ENCODE results near the gene PCK2.

PCK2 gene

DNA sequence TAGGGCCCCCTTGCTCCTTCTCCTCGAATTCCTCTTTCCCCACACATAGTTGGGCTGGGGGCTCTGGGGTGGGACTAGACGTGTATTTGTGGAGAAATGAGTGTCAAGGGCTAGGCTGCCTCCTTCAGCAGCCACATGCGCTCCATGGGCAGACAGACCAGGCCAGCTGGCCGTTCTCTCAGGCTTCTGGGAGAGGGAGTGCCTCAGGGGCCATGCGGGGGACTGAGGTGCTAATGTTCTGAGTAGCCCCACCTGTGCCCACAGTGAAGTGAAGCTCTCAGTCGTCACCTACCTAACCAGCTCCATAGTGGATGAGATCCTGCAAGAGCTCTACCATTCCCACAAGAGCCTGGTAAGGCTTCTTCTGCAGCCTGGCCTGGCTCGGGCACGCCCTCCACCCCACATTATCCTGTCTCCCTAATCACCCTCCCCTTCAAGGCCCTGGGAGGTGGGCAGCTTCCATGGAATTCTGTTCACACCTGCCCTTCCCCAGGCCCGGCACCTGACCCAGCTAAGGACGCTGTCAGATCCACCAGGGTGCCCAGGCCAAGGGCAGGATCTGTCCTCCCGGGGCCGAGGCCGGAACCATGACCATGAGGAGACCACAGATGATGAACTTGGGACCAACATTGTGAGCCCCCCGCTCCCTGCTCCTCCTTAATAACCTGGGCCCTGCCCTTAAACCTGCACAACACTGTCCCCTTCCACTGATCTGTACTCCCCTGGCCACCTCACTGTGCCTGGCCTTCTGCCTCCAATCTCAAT lies 31.7 kb upstream of the PCK2 start:
- DNase-seq, result no peak

- DNase-seq, result no peak
These were observed 30.8 kb upstream of the PCK2 start for GRCh38 chr14:24063263-24063836.

DNA sequence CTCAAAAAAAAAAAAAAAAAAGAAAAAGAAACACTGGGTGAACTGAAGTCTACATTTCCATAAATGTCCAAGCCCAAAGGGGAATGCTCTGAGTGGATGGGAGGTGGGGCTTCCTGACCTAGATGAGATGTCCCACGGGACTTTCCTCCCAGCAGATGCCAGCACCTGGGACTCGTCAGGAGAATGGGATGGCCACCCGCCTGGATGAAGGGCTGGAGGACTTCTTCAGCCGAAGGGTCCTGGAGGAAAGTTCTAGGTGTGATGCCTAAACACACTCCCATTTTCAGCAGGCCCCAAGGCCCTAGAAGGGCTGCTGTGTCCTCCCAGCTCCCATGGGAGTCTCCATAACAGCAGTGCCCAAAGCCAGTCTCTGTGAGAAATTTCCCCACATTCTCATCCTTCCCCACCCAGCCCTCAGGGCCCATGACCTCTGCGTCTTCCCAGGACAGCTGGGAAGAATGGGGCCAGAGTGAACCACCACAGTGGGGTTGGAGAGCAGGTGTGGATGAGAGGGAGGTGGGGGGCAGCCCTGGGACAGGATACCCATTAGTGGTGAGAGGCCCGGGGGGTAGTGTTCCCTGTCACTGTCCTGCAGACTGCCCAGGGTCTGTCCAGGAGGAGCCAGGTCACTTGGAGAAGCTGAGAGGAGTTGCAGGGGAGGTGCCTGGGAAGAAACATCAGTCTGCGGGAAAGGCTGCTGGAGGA lies 29.9 kb upstream of the PCK2 start:
- no peak for DNase-seq

DNA sequence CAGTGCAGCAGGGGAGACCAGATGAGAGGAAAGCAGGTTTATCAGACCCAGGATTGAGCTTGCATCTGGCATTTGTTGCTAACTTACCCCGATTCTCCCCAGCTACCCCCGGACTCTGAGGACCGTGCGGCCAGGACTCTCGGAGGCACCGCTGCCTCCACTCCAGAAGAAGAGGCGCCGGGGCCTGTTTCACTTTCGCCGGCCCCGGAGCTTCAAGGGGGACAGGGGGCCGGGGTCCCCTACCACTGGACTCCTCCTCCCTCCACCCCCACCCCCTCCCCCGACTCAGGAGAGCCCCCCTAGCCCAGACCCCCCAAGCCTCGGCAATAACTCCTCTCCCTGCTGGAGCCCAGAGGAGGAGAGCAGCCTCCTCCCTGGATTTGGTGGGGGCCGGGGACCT lies 29.3 kb upstream of the PCK2 start:
- DNase-seq, result no peak

- DNase-seq, result no peak
These were observed 28.7 kb upstream of the PCK2 start for GRCh38 chr14:24065408-24065807.

- no peak for DNase-seq
These were observed 27.5 kb upstream of the PCK2 start for GRCh38 chr14:24066496-24067132.

GRCh38 chr14:24067133-24068082 lies 26.7 kb upstream of the PCK2 start:
- no peak for DNase-seq

GRCh38 chr14:24068711-24069410 lies 25.2 kb upstream of the PCK2 start:
- no peak for DNase-seq

GRCh38 chr14:24069411-24069735 lies 24.7 kb upstream of the PCK2 start:
- DNase-seq, result no peak

GRCh38 chr14:24070285-24071143 lies 23.6 kb upstream of the PCK2 start:
- no peak for DNase-seq

DNA sequence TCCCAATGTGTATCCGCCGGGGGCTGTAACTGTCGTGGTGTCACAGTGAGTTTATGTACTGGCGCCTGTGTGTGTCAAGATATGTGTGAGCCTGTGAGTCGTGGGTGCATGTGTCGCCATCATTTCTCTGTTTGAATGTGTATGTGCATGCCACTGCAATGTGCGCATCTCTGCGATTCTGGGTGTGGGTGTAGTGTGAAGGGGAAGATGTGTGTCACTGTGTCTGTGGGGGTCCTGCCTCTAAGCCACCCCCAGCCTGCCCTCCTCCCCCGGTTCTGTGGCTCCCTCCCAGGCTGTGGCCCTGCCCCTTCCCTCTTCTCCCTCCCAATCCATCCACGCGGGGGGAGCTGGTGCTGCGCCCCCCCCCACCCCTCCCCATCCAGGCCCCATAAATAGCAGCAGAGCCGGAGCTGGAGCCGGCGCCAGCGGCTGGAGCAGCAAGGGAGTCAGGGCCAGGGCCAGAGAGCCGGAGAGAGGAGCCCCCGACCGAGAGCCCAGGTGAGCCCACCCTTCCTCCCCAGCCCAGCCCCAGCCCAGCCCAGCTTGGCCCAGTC lies 22.9 kb upstream of the PCK2 start, which contains the start of gene CPNE6:
Gene CPNE6, plus strand, starts transcription at position 419 of the 554 bp plus-strand sequence. CDS start 1,375 bp downstream, outside the sequence.
- DNase-seq, result no peak

- no peak for DNase-seq
These were observed 22.2 kb upstream of the PCK2 start for GRCh38 chr14:24071836-24072430.

- DNase-seq, result no peak
These were observed 21.7 kb upstream of the PCK2 start for GRCh38 chr14:24072436-24072835.

DNA sequence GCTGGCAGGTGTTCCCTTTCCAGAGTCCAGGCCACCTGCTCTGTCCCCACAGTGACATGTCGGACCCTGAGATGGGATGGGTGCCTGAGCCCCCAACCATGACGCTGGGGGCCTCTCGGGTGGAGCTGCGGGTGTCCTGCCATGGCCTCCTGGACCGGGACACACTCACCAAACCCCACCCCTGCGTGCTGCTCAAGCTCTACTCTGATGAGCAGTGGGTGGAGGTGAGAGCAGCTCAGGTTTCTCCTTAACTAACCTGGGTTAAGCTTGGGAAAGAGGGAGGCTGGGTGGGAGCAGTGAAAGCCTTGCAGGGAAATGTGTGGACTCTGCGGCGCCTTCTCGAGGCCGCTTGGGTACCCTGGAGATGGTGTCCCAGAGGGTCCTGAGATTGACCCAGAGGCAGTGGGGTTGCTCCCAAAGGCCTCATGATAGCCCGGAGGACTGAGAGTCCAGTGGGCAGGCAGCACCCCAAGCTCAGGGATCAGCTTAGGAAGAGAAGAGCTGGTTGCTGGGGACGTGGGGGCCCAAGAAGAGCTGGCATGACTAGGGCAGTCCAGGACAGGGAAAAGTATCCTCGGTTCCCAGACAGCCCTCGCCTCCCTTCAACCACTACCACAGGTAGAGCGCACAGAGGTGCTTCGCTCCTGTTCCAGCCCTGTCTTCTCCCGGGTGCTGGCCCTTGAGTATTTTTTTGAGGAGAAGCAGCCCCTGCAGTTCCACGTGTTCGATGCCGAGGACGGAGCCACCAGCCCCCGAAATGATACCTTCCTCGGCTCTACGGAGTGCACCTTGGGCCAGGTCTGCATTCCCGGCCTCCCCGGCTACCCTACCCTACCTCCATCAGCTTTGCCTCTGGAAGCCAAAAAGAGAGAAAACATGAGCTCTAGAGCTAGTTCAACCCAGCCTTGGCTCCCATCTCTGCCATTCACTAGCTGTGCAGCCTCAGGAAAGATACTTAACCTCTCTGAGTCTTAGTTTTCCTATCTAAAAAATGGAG lies 20.9 kb upstream of the PCK2 start:
- DNase-seq, result no peak

DNA sequence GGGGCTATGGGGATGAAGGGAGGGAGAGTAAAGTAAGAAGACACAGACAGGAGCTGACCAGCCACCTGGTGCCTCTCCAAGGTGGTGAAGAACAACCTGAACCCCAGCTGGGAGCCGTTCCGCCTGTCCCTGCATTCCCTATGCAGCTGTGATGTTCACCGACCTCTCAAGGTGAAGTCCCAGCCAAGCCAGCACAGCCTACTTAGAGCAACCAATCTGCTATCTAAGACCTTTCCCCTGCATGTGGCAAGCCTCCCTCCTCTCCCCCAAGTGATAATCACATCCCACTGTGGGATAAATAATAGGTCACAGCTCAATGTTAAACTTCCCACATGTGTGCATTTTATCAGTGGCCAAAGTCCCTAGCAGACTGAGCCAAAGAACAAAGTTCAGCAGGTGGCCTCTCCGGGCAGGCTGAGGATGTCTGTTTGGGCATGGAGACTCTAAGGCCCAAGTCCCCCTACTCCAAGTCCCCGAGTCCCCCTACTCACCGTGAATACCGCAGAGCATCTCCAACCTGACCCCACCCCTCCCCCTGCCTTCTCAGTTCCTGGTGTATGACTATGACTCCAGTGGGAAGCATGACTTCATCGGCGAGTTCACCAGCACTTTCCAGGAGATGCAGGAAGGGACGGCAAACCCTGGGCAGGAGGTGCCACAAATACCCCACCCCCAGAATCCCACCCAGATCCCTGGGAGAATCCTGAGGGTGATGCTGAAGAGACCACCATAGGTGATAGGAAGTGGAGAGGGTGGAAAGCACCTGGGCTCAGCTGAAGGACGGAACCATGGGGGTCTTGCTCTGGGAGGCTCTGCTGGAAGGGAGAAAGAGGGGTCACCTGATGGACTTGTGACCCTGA lies 19.3 kb upstream of the PCK2 start:
- DNase-seq, result no peak

- DNase-seq, result no peak
These were observed 18.4 kb upstream of the PCK2 start for GRCh38 chr14:24075485-24076301.

DNA sequence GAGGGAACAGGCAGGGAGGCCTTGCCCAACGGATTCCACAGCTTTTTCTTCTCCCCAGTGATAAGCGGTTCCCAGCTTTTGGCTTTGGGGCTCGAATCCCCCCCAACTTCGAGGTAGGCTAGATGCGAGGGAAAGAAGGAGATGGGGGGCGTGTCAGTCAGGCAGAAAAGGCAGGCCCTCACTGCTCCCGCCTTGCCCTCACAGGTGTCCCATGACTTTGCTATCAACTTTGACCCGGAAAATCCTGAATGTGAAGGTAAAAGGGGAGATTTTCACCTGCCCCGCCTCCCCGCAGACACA lies 17.9 kb upstream of the PCK2 start:
- no peak for DNase-seq

Data from activated CD4-positive, alpha-beta T cell treated with anti-CD3 and anti-CD28 coated beads for 4 hours (primary cell).